ENCODE results near the gene NDUFB8.

GRCh38 chr10:100524638-100525037 lies 5.0 kb downstream of the NDUFB8 start:
- TF ChIP-seq CTCF (conservative IDR thresholded peaks at IDR 0.05; ENCODE audit: low read length): peak; percentile 48
- TF ChIP-seq EZH2phosphoT487 (IDR thresholded peaks at IDR 0.05; ENCODE audit: borderline replicate concordance, low read depth, low read length): no peak

Data from OCI-LY7 (cell line).